CD4-positive, alpha-beta T cell (primary cell): Measurements from ENCODE around the gene PGAP1. TPM values are rescaled to one million over a fixed set of nuclear protein-coding genes. Genes with fewer than 3 reads are reported as not detected.

ENCODE experiments used
- ATAC-seq: fragments of 200-7000 bp; cut with Tn5 transposase; one replicate; pipeline ENCODE4 v1.10.0; 2022; ENCODE audit warnings: mild to moderate bottlenecking; ENCODE audit not compliant: poor library complexity
- CTCF ChIA-PET: fragments of 350-600 bp; sonication (Branson Sonifier 250); formaldehyde crosslinking; loops from one replicate; lab custom pipeline; 2021; ENCODE audit warnings: antibody characterized with exemption, inconsistent platforms; lab: Charles Lee
- POLR2A ChIA-PET: fragments of 350-600 bp; sonication (Branson Sonifier 250); formaldehyde crosslinking; loops from one replicate; lab custom pipeline; 2021; ENCODE audit warnings: antibody characterized with exemption, inconsistent platforms; lab: Charles Lee
- DNase-seq, 14 experiments: peaks; one replicate each; pipeline ENCODE4 v3.0.0-alpha.2; 2013 to 2020; ENCODE audit warnings: mixed read lengths in 2 of 14
- H3K27ac ChIP-seq, 2 donors: one replicate each; pipeline versions ENCODE4 v1.5.1 to v1.7.0; 2013; ENCODE audit warnings: low read length in 2 of 2, low read depth in 1 of 2, mild to moderate bottlenecking in 1 of 2
- H3K27me3 ChIP-seq, 2 experiments: 1 replicate in 1 of 2; 2 replicates in 1 of 2; pipeline versions ENCODE4 v1.6.1 to v1.7.0; 2013; ENCODE audit warnings: low read length in 2 of 2, control low read depth in 1 of 2, mild to moderate bottlenecking in 1 of 2, moderate library complexity in 1 of 2; ENCODE audit not compliant: insufficient read depth in 2 of 2, control insufficient read depth in 1 of 2
- H3K36me3 ChIP-seq: one replicate; pipeline ENCODE4 v1.6.1; 2013; ENCODE audit warnings: low read length, control low read depth; ENCODE audit not compliant: insufficient read depth
- H3K4me1 ChIP-seq: one replicate; pipeline ENCODE4 v1.6.1; 2013; ENCODE audit warnings: low read length, control low read depth; ENCODE audit not compliant: insufficient read depth
- H3K4me3 ChIP-seq: one replicate; pipeline ENCODE4 v1.5.1; 2013; ENCODE audit warnings: mild to moderate bottlenecking, low read length, moderate library complexity
- H3K9me3 ChIP-seq, 2 experiments: 1 replicate in 1 of 2; 2 replicates in 1 of 2; pipeline versions ENCODE4 v1.6.1 to v1.7.0; 2013; ENCODE audit warnings: low read length in 2 of 2, mild to moderate bottlenecking in 2 of 2, control low read depth in 1 of 2, moderate library complexity in 1 of 2; ENCODE audit not compliant: control insufficient read depth in 1 of 2, insufficient read depth in 1 of 2
- H3K27ac Mint-ChIP-seq: one replicate; pipeline ENCODE4 v1.8.0; 2020; ENCODE audit warnings: mixed read lengths
- H3K27me3 Mint-ChIP-seq: one replicate; pipeline ENCODE4 v1.8.0; 2021; ENCODE audit warnings: mixed read lengths
- H3K36me3 Mint-ChIP-seq: one replicate; pipeline ENCODE4 v1.8.0; 2021; ENCODE audit warnings: low read depth, mixed read lengths
- H3K4me1 Mint-ChIP-seq: one replicate; pipeline ENCODE4 v1.8.0; 2021; ENCODE audit warnings: low read depth, mixed read lengths
- H3K4me3 Mint-ChIP-seq: one replicate; pipeline ENCODE4 v1.8.0; 2020; ENCODE audit warnings: mild to moderate bottlenecking, mixed read lengths
- H3K9me3 Mint-ChIP-seq: one replicate; pipeline ENCODE4 v1.8.0; 2020; ENCODE audit warnings: mixed read lengths
- CTCF ChIP-seq: fragments of 200-600 bp; IDR thresholded peaks from one replicate; pipeline ENCODE4 v1.8.0; 2022; ENCODE audit warnings: antibody characterized with exemption, mild to moderate bottlenecking
- intact Hi-C, 2 experiments: fragments of 100-400 bp; cut with DNase I in 1 of 2; cut with micrococcal nuclease in 1 of 2; formaldehyde crosslinking; loops; one replicate each; pipeline versions ENCODE4 v1.15.1 to v1.9.0; 2023 to 2025; cut with DNase I, micrococcal nuclease
- total RNA-seq, 174 experiments: library from RNA in 2 of 174; stranded (reverse) in 2 of 174; gene quantifications; one replicate each; pipeline ENCODE4 v1.2.3 and lab custom pipeline; 2021 to 2026

PGAP1 gene
- total RNA-seq, 2 experiments from 2014 or later: 10.3 to 11.3 TPM

GRCh38 chr2:196809260-196809659, 117.2 kb downstream of the PGAP1 start, which contains the start of gene C2orf66:
TSS of gene C2orf66 (minus strand) at chr2:196809355. CDS start at chr2:196809336, 19 bp downstream.
- H3K36me3 ChIP-seq: no peaks in the 10 kb centered on the region
- H3K27ac Mint-ChIP-seq: no peak within 1 kb of the TSS
- DNase-seq: no peak
- CTCF ChIA-PET: no interaction called here
- no peaks in the 10 kb centered on the region for H3K4me1 Mint-ChIP-seq
- POLR2A ChIA-PET: no interaction called here
- H3K27me3 Mint-ChIP-seq: peaks cover 45% of the 10 kb centered on the region
- no peak for ATAC-seq
- H3K9me3 Mint-ChIP-seq: no peaks in the 10 kb centered on the region
- TF ChIP-seq CTCF: no peak
- H3K27me3 ChIP-seq: peaks cover 2 to 10% of the 10 kb centered on the region in 2 experiments
- H3K36me3 Mint-ChIP-seq: no peaks in the 10 kb centered on the region
- H3K9me3 ChIP-seq: no peaks in the 10 kb centered on the region
- no peak within 1 kb of the TSS for H3K4me3 ChIP-seq
- H3K4me1 ChIP-seq: no peaks in the 10 kb centered on the region
- no peak within 1 kb of the TSS for H3K4me3 Mint-ChIP-seq
- intact Hi-C loops: loop anchor here in 1 of 2 experiments (10.0 kb wide), 1 partner anchor 896 kb away; the partner anchor contains the start of gene MARS2
- no peak within 1 kb of the TSS for H3K27ac ChIP-seq

GRCh38 chr2:196808083-196808665, 118.3 kb downstream of the PGAP1 start:
- peaks cover 4 to 10% of the 10 kb centered on the region in 2 experiments for H3K27me3 ChIP-seq
- TF ChIP-seq CTCF: no peak
- H3K9me3 Mint-ChIP-seq: no peaks in the 10 kb centered on the region
- no peaks in the 10 kb centered on the region for H3K36me3 Mint-ChIP-seq
- ChIA-PET CTCF (no interaction called here), POLR2A (no interaction called here)
- H3K9me3 ChIP-seq: no peaks in the 10 kb centered on the region
- H3K27ac Mint-ChIP-seq: no peak overlapping the region
- H3K4me1 ChIP-seq: no peaks in the 10 kb centered on the region
- H3K4me3 ChIP-seq: no peak overlapping the region
- H3K36me3 ChIP-seq: no peaks in the 10 kb centered on the region
- H3K4me3 Mint-ChIP-seq: no peak overlapping the region
- intact Hi-C loops: loop anchor here in 1 of 2 experiments (10.0 kb wide), 1 partner anchor 897 kb away; the partner anchor contains the start of gene MARS2
- H3K4me1 Mint-ChIP-seq: no peaks in the 10 kb centered on the region
- H3K27me3 Mint-ChIP-seq: peaks cover 44% of the 10 kb centered on the region
- DNase-seq (no peak), ATAC-seq (no peak)
- no peak overlapping the region for H3K27ac ChIP-seq

- H3K4me3 Mint-ChIP-seq: no peak overlapping the region
- Histone ChIP-seq H3K27ac (no peak overlapping the region), H3K4me3 (no peak overlapping the region), H3K9me3 (no peaks in the 10 kb centered on the region), H3K4me1 (peaks cover 8% of the 10 kb centered on the region), H3K36me3 (no peaks in the 10 kb centered on the region), H3K27me3 (peaks cover 5% of the 10 kb centered on the region in 2 experiments)
- H3K27ac Mint-ChIP-seq: no peak overlapping the region
- TF ChIP-seq CTCF: no peak
- ATAC-seq (no peak), DNase-seq (no peak)
- peaks cover 25% of the 10 kb centered on the region for H3K27me3 Mint-ChIP-seq
- peaks cover 6% of the 10 kb centered on the region for H3K36me3 Mint-ChIP-seq
- intact Hi-C loops: loop anchor here in 1 of 2 experiments (10.0 kb wide), 1 partner anchor 900 kb away; the partner anchor contains the start of gene MARS2
- ChIA-PET POLR2A (no interaction called here), CTCF (interaction anchor here (0.6 to 1.4 kb wide), 2 partner anchors 11 to 46 kb away, joined by 3 read pairs; no protein-coding TSS in a partner anchor)
- peaks cover 11% of the 10 kb centered on the region for H3K4me1 Mint-ChIP-seq
- no peaks in the 10 kb centered on the region for H3K9me3 Mint-ChIP-seq
These were observed 122.1 kb downstream of the PGAP1 start for GRCh38 chr2:196804381-196804780.
